LoVo (cell line): Measurements from ENCODE around the gene RBM4B.

Source experiments
- DNase-seq: peaks from one replicate; pipeline ENCODE4 v3.0.0-alpha.2; 2016; ENCODE audit warnings: low spot score

Gene RBM4B

GRCh38 chr11:66706989-66707388, 29.3 kb upstream of the RBM4B start:
- DNase-seq, result no peak

DNA sequence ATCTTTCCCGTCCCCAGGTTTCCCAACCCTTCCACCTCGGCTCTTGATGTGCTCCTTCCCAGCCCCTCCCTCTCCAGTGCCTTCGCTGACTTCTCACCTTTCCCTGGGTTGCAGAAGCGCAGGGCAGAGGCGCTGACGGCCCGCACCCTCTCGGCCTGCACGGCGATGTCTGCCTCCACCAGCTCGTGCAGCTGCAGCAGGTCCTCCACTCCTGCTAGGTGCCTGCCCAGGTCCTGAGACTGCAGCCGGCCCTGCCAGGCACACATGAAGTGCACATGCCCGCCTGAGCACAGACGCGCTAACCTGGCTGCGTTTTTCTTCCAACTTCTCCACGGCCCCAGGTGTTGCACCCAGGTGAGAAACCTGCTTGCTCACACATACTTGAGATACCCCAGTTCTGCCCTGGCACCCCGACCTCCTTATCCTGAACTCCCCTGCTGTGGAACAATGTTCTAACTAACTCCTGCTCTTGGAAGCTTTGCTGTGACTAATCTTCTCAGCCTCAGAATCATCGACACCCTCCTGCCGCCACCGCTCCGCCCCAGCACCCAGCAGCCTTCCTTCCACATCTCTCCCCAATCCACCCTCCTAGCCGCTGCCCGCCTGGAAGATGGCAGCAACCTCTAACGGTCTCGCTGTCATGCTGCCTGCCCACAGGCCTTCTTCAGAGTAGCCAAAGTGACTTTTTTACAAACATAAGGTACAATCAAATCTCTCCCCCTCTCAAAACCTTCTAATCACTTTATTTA, 28.1 kb upstream of the RBM4B start:
- DNase-seq, result no peak

DNA sequence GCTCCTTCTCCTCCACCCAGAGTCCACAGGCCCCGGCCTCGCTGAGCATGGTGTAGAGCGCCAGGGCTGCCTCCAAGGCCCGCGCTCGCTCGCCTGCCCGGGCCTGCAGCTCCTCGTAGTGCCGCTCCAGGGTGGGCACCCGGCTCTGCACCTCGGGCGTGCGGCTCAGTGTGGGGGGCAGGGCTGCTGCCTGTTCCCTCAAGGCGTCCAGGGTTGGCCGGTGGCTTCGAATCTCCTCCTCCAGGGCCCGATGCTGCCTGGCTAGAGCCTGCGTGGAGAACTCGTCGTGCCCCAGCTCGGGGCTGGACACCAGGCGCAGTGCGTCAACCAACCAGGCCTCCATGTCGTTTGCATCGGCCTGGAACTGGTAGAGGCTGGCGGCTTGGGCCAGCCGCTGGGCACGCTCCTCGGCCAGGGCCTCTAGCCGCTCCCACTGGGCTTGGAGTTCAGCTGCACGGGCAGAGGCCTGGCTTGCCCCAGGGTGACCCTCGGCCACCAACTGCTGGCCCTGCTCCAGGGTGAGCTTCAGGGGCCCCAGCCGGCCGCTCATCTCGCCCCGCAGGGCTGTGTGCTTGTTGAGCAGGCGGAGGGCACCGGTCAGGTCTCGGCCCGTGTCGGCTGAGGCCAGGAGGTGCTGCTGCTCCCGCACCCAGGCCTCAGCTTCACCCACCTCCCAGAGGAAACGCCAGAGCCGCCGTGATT, 27.1 kb upstream of the RBM4B start:
- no peak for DNase-seq

- DNase-seq, result no peak
Observed at GRCh38 chr11:66701432-66702240, 23.9 kb upstream of the RBM4B start.

GRCh38 chr11:66700742-66701141, 23.1 kb upstream of the RBM4B start:
- no peak for DNase-seq

GRCh38 chr11:66700337-66700736, 22.6 kb upstream of the RBM4B start:
- no peak for DNase-seq

DNA sequence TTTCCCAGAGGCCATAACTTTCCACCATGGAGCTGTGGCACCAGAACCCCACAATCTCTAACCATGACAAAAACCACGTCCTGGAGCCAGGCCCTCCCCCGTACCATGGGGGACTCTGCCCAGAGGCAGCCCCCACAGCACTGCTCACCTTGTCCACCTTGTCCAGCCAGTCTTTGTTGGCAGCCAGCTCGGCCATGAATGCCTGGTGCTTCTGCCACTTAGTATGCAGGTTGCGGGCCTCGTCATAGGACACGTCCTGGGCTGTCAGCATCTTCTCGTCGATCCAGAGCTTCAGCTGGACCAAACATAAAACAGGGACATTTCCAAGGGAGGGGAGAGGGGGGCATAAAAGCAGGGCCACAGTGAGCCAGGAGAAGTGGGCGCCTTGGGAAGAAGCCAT, 20.8 kb upstream of the RBM4B start:
- DNase-seq, result no peak

GRCh38 chr11:66697988-66698387, 20.3 kb upstream of the RBM4B start:
- no peak for DNase-seq

DNA sequence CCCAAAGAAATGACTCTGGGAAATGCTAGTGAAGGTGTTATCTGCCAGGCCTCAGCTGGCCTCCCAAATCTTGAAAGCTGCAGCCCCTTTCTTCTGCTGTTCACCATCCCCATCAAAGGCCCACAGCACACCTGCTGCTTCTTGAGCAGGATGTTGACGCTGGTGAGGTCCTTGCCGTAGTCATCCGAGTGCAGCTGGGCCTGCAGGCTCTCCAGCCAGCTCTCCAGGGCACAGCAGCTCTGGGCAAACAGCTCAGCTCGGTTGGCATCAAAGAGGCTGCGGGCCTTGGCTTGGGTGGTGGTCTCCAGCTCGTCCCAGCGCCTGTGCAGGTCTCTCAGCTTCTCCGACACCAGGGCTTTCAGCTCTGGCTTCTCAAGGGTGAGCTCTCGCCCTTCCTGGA, 18.5 kb upstream of the RBM4B start:
- no peak for DNase-seq

- DNase-seq, result peak; percentile 84
Observed at GRCh38 chr11:66694732-66695207, 17.1 kb upstream of the RBM4B start.

GRCh38 chr11:66694056-66694410, 16.3 kb upstream of the RBM4B start:
- DNase-seq, result no peak

GRCh38 chr11:66693356-66694055, 15.8 kb upstream of the RBM4B start:
- no peak for DNase-seq

GRCh38 chr11:66692871-66693331, 15.2 kb upstream of the RBM4B start:
- DNase-seq, result no peak

DNA sequence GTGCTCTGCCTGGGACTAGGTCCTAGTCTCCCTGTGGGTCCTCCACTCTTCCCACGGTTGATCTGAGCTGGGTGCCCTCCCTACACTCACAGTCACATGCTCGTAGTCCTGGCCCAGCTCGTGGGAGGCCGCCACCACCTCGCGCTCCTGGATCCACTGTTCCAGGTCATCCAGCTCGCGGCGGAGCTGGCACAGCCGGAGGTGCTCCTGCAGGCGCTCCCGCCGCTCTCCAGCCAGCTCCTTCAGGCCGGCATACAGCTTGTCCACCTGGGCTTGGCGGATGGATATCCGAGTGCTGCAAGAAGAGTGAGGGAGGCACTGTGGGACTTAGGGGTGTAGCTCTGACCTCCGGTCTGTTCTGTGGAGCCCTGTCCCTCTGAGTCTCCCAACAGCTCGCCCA, 14.8 kb upstream of the RBM4B start:
- no peak for DNase-seq

DNA sequence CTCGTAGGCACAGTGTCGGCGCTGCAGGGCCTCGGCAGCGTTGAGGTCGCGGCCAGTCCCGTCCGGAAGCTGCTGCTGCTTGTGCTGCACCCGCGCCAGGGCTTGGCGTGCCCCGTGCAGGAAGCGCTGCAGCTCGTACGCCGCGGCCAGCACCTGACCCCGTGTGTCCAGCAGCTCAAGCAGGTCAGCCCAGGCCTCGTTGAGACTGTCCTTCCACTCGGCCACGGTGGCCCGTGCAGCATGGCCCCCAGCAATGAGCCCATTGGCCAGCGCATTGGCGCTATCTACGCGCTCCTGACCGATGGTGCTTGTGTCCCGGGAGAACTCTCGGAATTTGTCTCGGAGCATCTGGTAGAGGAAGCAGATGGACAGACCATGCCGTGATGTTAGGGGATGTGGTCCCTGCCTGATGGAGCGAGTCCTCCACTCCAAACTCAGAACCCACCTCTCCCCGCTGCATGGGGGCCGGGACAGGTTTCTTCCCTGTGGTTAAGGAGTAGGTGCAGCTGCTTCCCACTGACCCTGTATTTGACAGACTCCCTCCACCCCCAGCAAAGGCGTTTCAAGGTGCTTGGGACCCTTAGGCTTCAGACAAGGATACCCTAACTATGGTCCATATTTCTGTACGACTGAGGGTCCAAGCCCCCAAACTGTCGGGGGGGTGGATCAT, 13.8 kb upstream of the RBM4B start:
- no peak for DNase-seq

GRCh38 chr11:66689661-66690590, 12.2 kb upstream of the RBM4B start:
- DNase-seq, result no peak

- DNase-seq, result no peak
Observed at GRCh38 chr11:66688561-66689534, 11.2 kb upstream of the RBM4B start.

DNA sequence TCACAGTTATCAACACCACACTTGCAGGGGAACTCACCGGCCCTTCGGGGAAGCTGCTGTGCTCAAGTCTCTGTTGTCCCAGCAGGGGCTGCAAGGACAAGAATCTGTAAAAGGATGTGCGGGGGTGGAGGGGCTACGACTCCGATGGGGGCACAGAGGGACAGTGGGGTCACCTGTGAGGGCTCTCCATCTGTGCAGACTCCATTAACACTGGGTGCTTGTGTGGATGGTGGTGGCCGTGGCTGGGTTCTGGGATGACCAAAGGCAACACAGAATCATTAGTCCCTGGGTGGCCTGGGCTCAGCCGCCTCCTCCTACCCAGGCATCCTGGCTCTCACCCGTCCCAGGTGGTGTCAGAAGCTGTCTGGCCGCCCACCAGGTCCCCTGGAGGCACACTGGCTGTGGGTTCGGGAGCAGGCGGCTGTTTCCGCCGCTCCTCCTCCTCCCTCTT, 10.2 kb upstream of the RBM4B start:
- DNase-seq, result no peak
